Endometrium (tissue), 2 donors: Measurements from ENCODE around the gene TCEAL5.
"Not testable (repeated sequence)": the region's sequence is repeated elsewhere in the genome, so short reads cannot be mapped to it uniquely, and the experiment has no call there.

Source experiments
- FAIRE-seq: peaks from 2 replicates; lab custom pipeline; 2012; peaks lifted over from hg19 to GRCh38; lab: Jason Lieb, UNC
- donor health status: control.
- donor health status: control.

TCEAL5 gene

DNA sequence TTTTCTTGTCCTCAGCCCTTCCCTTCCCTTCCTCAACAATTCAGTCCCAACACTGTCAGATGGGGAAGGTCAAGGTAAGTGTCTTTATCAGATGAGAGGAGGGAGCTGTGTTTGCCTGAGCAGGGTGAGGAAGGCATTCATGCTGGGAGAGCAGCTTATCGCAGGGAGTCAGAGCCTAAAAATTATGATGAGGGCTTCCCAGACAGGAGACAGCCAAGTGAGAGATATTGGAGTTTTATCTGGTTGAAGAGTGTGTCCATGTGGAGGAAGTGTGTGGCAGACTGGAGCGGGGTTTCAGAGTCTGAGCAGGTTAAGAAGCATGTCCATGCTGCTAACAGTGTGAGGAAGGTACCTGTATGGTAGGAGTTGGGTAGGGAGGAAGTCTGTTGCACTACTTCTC is 43.3 kb downstream of the TCEAL5 start:
- no peak for FAIRE-seq

DNA sequence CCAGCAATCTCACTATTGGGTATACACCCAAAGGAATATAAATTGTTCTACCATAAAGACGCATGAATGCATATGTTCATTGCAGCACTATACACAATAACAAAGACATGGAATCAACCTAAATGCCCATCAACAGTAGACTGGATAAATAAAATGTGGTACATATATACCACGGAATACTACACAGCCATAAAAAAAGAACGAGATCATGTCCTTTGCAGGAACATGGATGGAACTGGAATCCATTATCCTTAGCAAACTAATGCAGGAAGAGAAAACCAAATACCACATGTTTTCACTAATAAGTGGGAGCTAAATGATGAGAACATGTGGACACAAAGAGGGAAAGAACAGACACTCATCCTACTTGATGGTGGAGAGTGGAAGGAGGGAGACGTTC is 50.6 kb downstream of the TCEAL5 start:
- FAIRE-seq, result not testable (repeated sequence)
